GM21619 (cell line): Measurements from ENCODE around the gene A1CF.

Source experiments
- ATAC-seq: cut with Tn5 transposase; IDR thresholded peaks from one replicate; pipeline ENCODE4 v1.9.1; 2021; ENCODE audit not compliant: unreplicated experiment

Gene A1CF

DNA sequence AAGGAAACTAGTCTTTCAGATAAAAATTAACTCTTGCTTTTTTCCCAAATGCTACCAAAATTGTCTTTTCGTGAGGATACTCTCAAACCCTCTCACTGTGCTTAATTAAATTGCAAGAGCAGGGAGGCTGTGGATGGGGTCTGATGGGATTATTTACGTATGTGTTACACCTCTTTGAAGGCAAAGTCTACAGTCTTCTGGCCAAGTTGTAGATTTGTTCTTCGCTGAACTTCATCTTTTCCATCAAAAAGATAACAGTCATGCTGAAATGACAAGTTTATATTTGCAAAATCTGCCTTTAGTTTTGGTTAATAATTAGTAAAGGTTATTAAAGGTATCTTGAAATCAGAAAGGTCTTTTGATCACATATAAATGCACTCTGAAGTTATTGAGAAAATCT is 22.7 kb downstream of the A1CF start:
- no peak for ATAC-seq

DNA sequence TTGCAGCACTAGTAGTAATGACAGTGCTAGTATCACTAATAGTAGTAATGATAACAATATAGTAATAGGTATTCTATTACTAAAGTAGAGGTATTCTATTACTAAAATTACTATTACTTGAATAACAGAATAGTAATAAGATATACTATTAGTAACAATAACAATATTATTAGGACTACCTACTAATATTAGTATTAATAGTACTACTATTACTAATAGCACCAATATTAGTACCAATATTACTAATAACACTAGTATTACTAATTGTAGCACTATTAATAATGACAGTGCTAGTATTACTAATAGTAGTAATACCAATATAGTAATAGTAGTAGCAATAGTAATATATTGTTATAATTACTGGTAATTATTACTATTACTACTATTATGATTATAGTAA is 24.1 kb downstream of the A1CF start:
- no peak for ATAC-seq

DNA sequence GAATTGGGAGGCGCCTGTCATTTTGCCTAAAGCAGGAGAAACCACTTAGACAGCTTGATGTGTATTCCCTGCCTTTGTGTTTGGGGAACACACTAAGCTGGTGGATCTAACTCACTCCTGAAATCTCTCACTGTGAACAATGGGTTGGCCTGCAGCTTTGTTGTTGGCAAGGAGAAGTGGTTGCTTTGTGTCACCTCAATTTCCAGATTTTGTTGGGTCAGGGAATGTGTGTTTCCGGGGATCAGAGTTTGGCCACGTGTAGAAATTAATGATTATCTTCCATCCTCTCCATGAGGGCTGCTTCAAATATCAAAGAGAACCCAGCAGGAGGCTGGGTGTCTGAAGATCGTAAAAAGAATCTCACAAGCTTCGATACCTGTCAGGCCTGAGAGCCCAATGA is 27.8 kb downstream of the A1CF start:
- ATAC-seq: no peak

DNA sequence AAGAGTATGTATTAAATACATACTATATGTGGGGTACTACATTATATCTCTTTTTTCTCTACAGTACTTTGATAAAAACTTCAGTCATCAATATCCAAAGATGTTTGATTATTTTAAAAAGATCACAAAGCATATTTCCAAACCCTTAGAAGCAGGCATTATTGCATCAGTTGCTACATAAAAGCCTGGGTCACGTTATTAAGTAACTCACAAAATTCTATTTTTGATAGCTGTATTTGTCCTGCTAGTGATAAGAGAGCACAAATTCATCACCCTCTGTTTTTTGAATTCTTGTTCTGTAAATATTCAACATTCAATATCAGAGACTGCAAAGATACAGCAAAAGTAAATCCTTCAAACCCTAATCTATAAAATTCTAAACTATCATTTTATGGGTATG is 30.0 kb downstream of the A1CF start:
- no peak for ATAC-seq

DNA sequence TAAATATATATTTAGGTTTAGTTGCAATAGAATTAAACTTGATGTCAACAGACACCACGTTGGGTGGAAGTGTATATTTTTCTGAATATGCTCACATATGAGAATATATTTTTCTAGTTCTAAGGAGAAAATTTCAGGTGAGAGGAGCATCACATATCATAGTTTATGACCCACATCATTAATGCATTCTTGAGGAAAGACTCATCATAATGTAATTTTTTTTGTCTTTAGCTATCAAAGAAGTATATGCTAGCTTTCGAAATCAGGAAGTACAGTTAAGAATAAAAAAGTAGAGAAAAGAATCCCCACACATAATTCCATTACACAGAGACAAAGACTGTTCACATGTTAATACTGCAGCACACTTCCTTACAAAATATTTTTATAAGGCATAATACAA is 30.4 kb downstream of the A1CF start:
- ATAC-seq: no peak

DNA sequence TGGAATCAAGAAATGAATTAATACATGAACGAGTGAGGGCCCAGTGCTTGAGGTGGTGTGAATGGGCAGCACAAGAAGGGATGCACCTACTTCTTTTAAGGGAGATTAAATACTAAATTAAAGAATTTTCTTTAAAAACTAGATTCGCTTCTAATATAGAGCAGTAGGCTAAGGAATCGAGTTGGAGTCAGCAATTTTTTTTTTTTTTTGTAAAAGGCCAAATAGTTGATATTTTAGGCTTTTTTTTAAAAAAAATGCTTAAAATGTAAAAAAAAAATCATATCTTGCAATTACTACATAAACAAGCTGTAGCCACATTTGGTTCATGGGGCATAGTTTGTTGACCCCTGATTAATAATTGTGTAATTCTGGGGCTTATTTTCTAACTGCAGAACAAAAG is 31.9 kb downstream of the A1CF start:
- ATAC-seq: no peak

DNA sequence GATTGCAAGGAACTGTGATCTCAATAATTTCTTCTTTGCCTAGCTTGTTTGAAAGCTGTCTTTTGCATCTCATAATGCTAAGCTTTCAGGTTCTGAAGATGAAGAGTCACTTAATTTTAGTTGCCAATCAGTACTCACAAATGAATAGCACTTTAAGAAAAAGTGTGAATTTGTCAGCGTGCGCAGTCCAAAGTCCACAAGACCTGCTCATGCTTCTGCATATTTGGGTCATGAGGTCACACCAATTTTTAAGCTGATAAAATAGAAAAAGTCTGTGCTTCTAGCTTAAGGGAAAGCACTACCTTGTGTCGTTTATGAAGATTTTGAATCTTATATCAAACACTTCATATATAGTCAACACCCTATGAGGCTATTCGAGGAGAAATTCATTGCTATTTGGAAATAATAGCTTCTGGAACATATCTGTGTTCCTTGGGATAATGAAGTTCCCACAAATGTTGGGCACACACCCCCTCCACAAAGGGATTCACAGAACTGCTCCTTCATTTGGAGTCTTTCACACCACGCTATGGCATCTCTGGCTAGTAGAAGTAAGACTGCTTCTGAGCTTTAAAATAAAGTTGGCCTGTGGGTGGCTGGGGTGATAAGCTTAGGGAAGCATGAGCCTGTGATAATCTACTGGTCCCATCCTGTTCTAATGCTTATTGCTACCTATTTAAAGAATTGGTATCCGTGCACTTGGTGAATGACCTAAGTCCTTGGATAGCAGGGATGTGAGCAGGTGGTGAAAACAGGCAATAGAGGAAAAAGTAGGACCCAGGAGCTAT is 33.3 kb downstream of the A1CF start:
- no peak for ATAC-seq

DNA sequence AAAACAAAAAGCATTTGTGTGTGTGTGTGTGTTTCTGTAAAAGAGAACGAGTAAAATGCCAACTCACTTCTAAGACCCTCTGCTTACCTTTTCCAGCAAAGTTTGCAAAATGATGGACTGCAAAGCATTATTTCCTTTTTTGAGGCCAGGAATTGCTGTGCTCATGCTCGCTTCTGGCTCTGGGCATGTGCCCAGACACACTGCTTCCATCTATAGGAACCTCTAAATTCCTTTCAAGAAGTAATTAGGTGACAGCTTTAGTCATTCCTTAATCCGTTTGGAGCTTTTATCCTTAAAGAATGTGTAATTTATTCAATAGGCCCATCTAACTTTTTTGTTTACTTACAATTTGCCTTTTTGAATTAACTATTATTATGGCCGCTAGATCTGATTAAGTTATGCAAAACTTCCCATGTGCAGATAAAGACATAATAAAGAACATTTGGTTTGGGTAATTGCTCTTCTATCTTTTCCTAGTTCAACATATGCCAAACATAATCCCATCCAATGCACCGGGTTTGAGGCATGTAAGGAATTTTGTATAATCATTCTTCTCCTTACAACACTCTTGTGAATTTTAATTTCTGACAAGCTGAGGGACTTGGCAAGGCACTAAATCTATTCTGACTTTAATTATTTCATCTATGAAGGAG is 34.7 kb downstream of the A1CF start:
- no peak for ATAC-seq

DNA sequence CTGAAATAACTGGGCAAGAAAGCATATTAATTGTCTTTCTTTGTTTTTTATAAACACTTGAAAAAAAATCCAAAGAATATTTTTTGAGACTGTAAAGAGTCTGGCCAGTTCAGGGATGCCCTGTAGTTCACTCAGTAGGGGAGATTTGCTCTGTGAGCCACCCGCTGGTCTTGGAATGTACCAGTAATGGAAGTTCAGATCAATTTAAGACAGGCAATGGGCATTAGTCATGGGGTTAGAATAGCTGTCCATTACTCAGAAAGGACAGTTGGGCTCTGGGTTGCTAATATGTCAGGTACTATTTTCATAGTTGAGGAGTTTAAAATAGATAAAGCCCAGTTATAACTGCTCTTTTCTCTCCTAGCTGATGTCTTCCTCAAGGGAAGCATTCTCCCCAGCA is 38.7 kb downstream of the A1CF start:
- ATAC-seq: no peak

DNA sequence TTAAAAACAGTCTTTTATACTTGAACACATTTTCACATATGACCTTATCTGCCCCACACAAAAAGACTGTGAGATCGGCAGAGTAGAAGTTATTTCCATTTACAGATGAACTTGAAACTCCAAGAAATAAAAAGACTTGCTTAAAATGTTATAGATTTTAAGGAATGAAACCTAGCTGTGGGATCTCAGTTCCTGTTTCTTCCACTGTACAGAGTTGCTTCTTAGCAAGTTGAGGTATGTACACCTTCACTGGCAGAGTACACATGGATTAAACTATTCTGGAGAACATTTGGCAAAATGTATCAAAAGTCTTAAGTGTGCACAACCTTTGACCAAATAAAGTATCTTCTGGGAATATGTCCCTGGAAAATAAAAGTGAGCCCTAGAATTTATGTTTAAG is 48.3 kb downstream of the A1CF start:
- ATAC-seq: no peak

DNA sequence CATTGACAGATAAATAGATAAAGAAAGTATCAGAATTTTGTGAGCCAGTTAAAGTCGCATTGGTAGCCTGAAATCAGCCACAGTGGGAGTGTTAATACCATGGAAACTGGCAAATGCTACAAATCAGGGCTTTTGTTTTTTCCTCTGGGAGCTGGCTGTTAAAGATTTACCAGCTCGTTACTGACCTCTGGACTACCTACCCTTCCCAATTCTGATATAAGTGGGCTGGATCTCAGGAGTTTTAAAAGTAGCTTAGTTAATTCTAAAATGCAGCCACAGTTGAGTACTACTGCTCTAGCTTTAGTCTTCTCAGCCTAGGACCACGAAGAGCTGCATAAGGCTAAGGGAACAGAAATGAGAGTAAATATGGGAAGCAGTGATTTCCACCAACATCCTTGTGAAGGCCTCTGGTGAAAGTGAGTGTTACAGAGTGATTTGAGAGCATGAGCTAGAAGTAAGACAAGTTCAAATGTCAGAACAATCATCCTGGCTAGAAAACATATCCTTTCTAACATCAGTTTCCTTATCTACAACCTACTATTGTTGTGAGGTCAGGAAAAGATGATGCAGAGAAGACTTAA is 53.2 kb downstream of the A1CF start:
- ATAC-seq: no peak

DNA sequence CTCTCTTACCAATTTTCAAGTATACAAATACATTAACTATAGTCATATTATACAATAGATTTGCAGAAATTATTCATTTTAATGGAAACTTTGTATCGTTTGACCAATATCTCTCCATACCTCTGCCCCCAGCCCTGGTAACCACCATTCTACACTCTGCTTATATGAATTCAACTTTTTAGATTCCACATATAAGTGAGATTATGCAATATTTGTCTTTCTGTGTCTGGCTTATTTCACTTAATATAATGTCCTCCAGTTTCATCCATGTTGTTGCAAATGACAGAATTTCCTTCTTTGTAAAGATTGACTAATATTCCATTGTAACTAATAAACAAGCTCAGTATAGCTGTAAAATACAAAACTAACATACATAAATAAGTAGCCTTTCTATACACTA is 55.4 kb downstream of the A1CF start:
- ATAC-seq: no peak

DNA sequence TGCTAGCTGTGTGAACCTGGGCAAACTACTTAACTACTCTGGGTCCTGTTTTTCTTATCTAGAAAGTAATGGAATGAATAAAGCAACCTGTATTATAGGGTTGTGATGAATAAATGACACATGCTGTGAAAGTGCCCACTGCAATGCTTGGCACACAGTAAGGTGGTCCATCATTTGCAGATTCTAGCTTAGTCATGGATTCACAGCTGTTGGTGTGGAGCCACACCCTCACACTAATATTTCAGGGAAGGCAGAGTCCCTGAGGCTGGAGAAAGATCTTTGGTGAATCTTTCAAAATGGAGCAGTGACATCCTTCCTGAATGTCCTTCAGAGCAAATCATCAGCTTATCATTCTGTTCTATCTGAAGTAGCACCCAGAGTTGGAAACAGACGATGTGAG is 60.6 kb downstream of the A1CF start:
- no peak for ATAC-seq

DNA sequence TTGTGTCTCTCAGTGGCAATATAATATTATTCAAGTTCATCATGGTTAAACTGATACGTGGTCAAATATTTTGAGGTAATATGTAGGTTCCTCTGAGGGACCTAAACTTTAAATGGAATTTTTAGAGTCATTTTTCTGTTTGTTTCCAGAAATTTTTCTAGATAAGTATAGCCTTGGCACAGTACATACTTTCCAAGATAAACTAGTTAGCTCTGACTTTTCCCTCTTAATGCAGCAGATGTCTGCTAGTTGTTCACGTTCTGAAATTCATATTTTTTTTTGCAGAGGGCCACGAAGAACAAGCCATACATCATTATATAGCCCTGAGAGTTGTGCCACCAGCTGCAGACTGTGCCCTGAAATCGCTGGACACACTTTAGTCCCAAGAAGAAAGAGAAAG is 61.6 kb downstream of the A1CF start:
- ATAC-seq: no peak

DNA sequence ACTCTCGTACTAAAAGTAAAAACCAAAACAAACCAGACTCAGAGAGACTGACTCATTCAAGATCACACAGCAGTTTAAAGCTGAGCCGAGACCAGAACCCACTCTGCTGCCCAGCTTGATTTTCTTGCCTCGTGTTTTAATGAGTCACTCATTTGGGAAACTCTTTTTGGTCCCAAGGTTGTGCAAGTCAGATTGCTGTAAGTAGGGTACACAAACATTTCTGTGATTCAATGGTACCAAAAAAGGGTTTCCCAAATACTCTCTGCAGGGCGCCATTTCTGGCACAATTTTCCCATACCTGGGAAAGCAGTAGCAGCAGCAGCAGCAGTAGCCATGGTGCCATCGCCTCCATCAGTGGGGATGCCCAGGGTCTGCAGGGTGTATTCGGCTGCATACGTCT is 75.8 kb downstream of the A1CF start:
- no peak for ATAC-seq

DNA sequence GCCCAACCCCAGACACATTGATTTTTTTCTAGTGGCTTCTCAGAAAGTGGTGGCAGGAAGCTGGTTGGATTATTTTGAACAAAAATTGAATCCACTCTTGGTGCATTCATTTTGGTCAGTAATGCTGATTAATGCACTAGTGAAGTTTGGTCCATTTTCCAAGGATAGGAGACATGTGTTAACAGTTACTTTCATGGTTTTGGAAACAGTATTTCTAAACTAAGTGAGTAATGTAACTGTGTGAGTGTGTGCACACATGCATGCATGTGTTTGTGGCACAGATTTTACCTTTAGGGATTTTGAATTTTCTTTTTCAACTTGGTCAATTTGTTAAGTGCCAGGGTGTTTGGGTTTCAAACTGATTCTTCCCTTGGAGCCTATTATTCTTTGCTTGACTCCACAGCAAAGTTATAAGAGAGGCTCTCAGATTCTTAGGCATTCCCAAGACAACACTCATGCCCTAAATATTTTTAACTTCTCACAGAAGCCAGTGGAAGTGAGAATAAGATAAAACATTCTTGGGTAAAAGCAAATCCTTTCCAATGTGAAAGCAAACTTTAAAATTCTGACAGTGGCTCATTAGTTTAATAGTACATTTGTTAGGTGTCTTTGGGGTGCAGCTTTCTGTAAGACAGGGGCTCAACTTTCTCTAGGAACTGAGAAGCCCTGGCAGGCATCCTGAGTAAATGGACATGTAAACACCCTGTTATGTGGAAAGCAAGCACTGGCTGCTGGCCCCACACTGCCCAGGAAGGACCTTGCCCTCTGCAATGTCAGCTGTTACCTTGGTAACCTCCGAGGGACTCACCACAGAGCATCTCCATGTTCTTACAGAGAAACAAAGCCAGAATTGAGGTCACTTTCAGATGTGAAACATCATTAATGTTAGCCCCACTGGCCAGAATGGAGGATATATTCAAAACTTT is 77.3 kb downstream of the A1CF start:
- no peak for ATAC-seq

DNA sequence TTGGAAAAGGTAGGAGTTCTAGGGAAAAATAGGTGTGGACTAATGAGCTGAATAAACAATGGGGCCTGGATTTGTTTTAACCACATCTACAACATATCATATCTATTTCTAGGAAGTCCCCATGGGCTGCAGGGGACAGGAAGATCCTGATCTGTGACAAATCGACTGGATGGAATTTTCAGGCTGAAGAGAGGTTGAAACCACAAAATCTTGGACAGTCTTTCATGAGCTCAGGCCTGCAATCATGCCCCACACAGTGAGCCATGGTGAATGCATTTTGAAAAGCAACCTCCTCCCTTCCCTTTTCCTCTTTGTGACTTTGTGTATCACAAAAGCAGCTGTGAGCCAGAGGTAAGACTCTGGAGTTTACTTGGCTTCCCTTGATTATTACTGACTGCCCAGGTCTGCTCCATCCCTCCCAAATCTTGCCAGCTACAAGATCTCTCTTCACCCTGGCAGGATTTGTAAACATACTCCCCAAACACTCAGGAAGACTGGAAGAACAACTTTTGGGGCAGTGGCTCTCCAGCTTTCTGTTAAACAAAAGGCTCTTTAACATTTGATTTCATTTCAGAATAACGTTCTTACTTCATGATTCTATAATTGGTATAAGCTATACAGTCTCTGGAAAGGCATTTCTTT is 79.3 kb downstream of the A1CF start:
- no peak for ATAC-seq

DNA sequence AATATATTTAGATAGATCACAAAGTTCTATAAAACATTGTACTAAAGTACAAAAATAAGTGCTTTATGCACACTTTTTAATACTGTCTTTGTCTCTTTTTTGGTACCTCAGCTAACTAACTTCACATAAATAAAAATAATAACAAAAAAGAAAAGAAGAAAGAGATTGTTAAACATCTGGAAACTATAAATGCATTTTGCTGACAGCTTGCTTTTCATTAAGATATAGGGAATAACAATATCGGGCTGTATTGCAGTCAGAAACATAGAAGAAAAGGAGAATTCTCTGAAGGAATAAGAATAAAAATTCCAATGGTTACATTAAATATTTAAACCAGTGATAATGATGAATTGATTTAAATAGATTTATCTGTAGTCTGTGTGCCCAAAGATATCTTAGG is 85.8 kb downstream of the A1CF start:
- ATAC-seq: no peak

DNA sequence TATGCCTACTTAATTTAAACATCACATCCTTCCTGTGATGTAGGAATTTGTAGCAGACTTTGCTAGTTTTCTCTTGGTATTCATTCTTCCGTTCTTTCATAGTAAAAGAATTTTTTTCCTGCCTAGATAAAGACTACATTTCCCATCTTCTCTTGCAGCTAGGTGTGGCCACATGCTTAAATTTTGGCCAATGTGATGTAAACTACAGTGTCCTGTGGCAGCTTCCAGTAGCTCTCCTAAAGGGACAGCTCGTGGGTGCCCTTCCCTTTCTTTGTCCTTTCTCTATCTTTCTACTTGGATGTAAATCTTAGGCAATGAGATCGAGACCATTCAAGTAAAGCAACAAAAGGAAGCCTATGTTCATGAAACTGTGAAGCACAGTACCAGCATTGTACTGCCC is 87.1 kb downstream of the A1CF start:
- ATAC-seq: no peak

DNA sequence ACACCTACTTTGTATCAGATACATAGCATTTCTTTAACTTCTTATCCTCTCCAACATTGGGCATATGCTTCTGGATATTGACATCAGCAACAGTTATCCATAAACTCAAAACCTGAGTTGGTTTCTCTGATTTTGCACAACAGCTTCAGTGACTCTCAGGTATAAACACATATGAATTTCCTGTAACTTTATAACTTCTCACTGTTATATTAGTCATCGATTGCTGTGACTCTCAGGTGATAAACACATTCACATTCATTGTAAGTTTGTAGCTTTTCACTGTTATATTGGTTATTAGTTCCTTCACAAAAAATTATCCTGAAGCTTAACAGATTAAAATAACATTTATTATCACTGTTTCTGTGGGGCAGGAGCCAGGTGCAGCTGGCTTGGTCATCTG is 88.7 kb downstream of the A1CF start:
- ATAC-seq: no peak

DNA sequence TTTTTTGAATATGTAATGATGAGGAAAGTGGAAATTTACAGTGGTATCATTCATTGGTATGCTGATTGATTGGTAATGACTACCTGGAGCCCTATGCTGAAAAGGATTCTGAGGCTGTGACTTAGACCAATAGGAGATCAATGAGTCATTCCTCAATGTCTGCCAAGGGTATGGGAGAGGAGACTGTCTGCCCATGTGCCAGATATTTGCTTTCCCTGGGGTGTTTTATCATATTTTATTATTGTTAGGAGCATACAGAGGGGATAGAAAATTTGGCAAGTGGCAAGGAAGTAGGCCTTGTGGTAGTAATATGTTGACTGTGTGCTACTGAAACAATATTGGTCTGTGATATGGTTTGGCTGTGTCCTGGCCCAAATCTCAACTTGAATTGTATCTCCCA is 90.9 kb downstream of the A1CF start:
- no peak for ATAC-seq
